BLaER1 treated with 17β-estradiol and CSF1 and Interleukin-3, amounts not matched to agents 10 nM and 100 nM (cell line): ENCODE results near the gene PFKP.
"Not testable (repeated sequence)": the region's sequence is repeated elsewhere in the genome, so short reads cannot be mapped to it uniquely, and the experiment has no call there.

Source experiments
- H3K27ac ChIP-seq, 11 experiments: shearing (Covaris generic); formaldehyde crosslinking; 2 replicates each; pipeline ENCODE4 v1.8.1; 2022
- H3K27me3 ChIP-seq, 11 experiments: shearing (Covaris generic); formaldehyde crosslinking; 2 replicates each; pipeline ENCODE4 v1.8.1; 2022
- H3K36me3 ChIP-seq, 11 experiments: shearing (Covaris generic); formaldehyde crosslinking; 2 replicates each; pipeline ENCODE4 v1.8.1; 2022
- H3K4me1 ChIP-seq, 10 experiments: shearing (Covaris generic); formaldehyde crosslinking; 2 replicates each; pipeline ENCODE4 v1.8.1; 2022
- H3K4me2 ChIP-seq, 11 experiments: shearing (Covaris generic); formaldehyde crosslinking; 2 replicates each; pipeline ENCODE4 v1.8.1; 2022
- H3K4me3 ChIP-seq, 10 experiments: shearing (Covaris generic); formaldehyde crosslinking; 2 replicates each; pipeline ENCODE4 v1.8.1; 2022
- H3K9ac ChIP-seq, 11 experiments: shearing (Covaris generic); formaldehyde crosslinking; 2 replicates each; pipeline ENCODE4 v1.8.1; 2022
- H3K9me3 ChIP-seq, 11 experiments: shearing (Covaris generic); formaldehyde crosslinking; replicated peaks in 1 of 11; 2 replicates each; pipeline ENCODE4 v1.8.1; 2022
- H4K20me1 ChIP-seq, 11 experiments: shearing (Covaris generic); formaldehyde crosslinking; 2 replicates each; pipeline ENCODE4 v1.8.1; 2022
- Cebpa-rat ChIP-seq, 11 experiments: shearing (Covaris generic); IDR thresholded peaks; 2 replicates each; pipeline ENCODE4 v1.8.1; 2022

PFKP gene

GRCh38 chr10:3100093-3100792 lies 32.9 kb downstream of the PFKP start:
- peaks cover 64 to 93% (median 84%) of the 10 kb centered on the region in 11 experiments for H3K36me3 ChIP-seq
- H3K9ac ChIP-seq: no peak overlapping the region
- H3K27me3 ChIP-seq: no peaks in the 10 kb centered on the region
- no peaks in the 10 kb centered on the region for H3K9me3 ChIP-seq
- peak overlapping the region in 2 of 11 experiments; percentile 51 to 69; a peak in 3 of 22 replicates for H3K4me2 ChIP-seq
- no peak overlapping the region for H3K4me3 ChIP-seq
- H4K20me1 ChIP-seq: peaks cover 7 to 87% (median 64%) of the 10 kb centered on the region in 11 experiments; a peak in 19 of 22 replicates
- peaks cover 13 to 50% (median 43%) of the 10 kb centered on the region in 10 experiments for H3K4me1 ChIP-seq
- H3K27ac ChIP-seq: peak overlapping the region in 8 of 11 experiments; percentile 49 to 97 (median 76); a peak in 12 of 22 replicates
- TF ChIP-seq Cebpa-rat (IDR thresholded peaks at IDR 0.05): no peak

- H4K20me1 ChIP-seq: peaks cover 4 to 92% (median 60%) of the 10 kb centered on the region in 11 experiments; a peak in 19 of 22 replicates
- peak overlapping the region in 3 of 11 experiments; percentile 8 to 40 (median 23); a peak in 4 of 22 replicates for H3K27ac ChIP-seq
- peaks cover 72 to 98% (median 92%) of the 10 kb centered on the region in 11 experiments for H3K36me3 ChIP-seq
These were observed 33.7 kb downstream of the PFKP start for GRCh38 chr10:3100856-3101640.

GRCh38 chr10:3102720-3103427 lies 35.5 kb downstream of the PFKP start:
- Histone ChIP-seq H3K4me2 (no peak overlapping the region), H3K27me3 (no peaks in the 10 kb centered on the region), H3K9me3 (no peaks in the 10 kb centered on the region), H3K9ac (no peak overlapping the region; a peak in 1 of 22 replicates), H3K27ac (peak overlapping the region in 1 of 11 experiments; percentile 0; a peak in 2 of 22 replicates), H3K4me3 (no peak overlapping the region), H3K4me1 (peaks cover 0 to 24% (median 18%) of the 10 kb centered on the region in 10 experiments; a peak in 16 of 20 replicates), H3K36me3 (peaks cover 81 to 94% (median 89%) of the 10 kb centered on the region in 11 experiments), H4K20me1 (peaks cover 0 to 84% (median 53%) of the 10 kb centered on the region in 11 experiments; a peak in 18 of 22 replicates)
- no peak for TF ChIP-seq Cebpa-rat (IDR thresholded peaks at IDR 0.05)

More at GRCh38 chr10:3100856-3101640, 33.7 kb downstream of the PFKP start:
- Histone ChIP-seq H3K9ac (0 out of 22 replicates have a peak overlapping the region, but pooled peaks of 1 of the 11 experiments have one; percentile 26), H3K4me3 (no peak overlapping the region), H3K9me3 (no peaks in the 10 kb centered on the region), H3K27me3 (no peaks in the 10 kb centered on the region), H3K4me1 (peaks cover 5 to 42% (median 36%) of the 10 kb centered on the region in 10 experiments), H3K4me2 (no peak overlapping the region)
- TF ChIP-seq Cebpa-rat (IDR thresholded peaks at IDR 0.05): no peak

- H3K27ac ChIP-seq: no peak overlapping the region; a peak in 2 of 22 replicates
- no peak overlapping the region for H3K4me3 ChIP-seq
- H3K27me3 ChIP-seq: no peaks in the 10 kb centered on the region
- H3K9me3 ChIP-seq: no peaks in the 10 kb centered on the region
- peaks cover 0 to 16% (median 10%) of the 10 kb centered on the region in 10 experiments; a peak in 16 of 20 replicates for H3K4me1 ChIP-seq
- H4K20me1 ChIP-seq: peaks cover 0 to 82% (median 50%) of the 10 kb centered on the region in 11 experiments; a peak in 18 of 22 replicates
- no peak for TF ChIP-seq Cebpa-rat (IDR thresholded peaks at IDR 0.05)
- H3K9ac ChIP-seq: no peak overlapping the region; a peak in 1 of 22 replicates
- H3K4me2 ChIP-seq: no peak overlapping the region
- peaks cover 88 to 94% (median 90%) of the 10 kb centered on the region in 11 experiments for H3K36me3 ChIP-seq
These were observed 36.3 kb downstream of the PFKP start for GRCh38 chr10:3103646-3104045.

DNA sequence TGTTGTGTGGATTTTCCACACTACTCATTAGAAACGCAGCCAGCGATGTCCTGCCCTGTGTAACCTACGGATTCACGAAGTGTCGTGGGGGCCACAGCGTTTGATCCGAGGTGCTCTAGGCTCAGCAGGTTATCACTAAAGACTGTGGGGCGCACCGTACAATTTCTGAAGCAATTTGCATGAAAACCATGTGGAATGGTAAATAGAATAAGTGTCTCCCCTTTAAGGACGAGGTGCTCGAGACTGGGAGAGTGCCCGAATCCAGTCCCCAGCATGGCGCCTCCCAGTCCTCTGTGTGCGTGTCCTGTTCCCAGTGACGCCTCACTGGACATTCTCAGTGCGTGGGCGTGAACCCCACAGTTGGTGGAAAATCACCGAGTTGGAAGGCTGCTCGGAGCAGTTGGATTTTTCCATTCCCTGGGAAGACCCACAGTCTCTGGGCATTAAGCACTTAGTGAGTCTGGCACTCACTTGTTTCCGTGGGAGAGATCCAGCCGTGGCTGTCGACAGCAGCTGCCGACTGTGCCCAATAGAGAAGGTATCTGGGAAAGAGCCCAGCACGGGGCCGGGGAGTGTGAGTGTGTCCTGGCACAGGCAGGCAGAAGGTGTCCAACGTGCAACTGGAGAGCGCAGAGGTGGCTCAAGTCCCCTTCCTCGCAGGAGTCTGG lies 37.0 kb downstream of the PFKP start:
- peaks cover 0 to 82% (median 51%) of the 10 kb centered on the region in 11 experiments; a peak in 19 of 22 replicates for H4K20me1 ChIP-seq
- H3K4me3 ChIP-seq: no peak overlapping the region
- no peak for TF ChIP-seq Cebpa-rat (IDR thresholded peaks at IDR 0.05)
- peaks cover 88 to 94% (median 90%) of the 10 kb centered on the region in 11 experiments for H3K36me3 ChIP-seq
- H3K27me3 ChIP-seq: no peaks in the 10 kb centered on the region
- no peaks in the 10 kb centered on the region for H3K9me3 ChIP-seq
- no peak overlapping the region for H3K27ac ChIP-seq
- peaks cover 0 to 10% (median 4%) of the 10 kb centered on the region in 10 experiments; a peak in 16 of 20 replicates for H3K4me1 ChIP-seq
- H3K4me2 ChIP-seq: no peak overlapping the region
- H3K9ac ChIP-seq: no peak overlapping the region

GRCh38 chr10:3105166-3105565 lies 37.8 kb downstream of the PFKP start:
- H4K20me1 ChIP-seq: peaks cover 0 to 82% (median 57%) of the 10 kb centered on the region in 11 experiments; a peak in 19 of 22 replicates
- peaks cover 87 to 94% (median 89%) of the 10 kb centered on the region in 11 experiments for H3K36me3 ChIP-seq
- no peaks in the 10 kb centered on the region for H3K27me3 ChIP-seq
- H3K4me1 ChIP-seq: peaks cover 0 to 11% (median 2%) of the 10 kb centered on the region in 10 experiments; a peak in 7 of 20 replicates
- H3K4me2 ChIP-seq: no peak overlapping the region
- TF ChIP-seq Cebpa-rat (IDR thresholded peaks at IDR 0.05): no peak
- no peak overlapping the region for H3K9ac ChIP-seq
- no peak overlapping the region for H3K4me3 ChIP-seq
- no peaks in the 10 kb centered on the region for H3K9me3 ChIP-seq
- no peak overlapping the region for H3K27ac ChIP-seq

- H3K27ac ChIP-seq: no peak overlapping the region
- peaks cover 0 to 16% (median 9%) of the 10 kb centered on the region in 10 experiments; a peak in 15 of 20 replicates for H3K4me1 ChIP-seq
- H3K4me2 ChIP-seq: no peak overlapping the region
- H3K27me3 ChIP-seq: no peaks in the 10 kb centered on the region
- H4K20me1 ChIP-seq: peaks cover 0 to 81% (median 61%) of the 10 kb centered on the region in 11 experiments; a peak in 20 of 22 replicates
- TF ChIP-seq Cebpa-rat (IDR thresholded peaks at IDR 0.05): no peak
- peaks cover 86 to 94% (median 89%) of the 10 kb centered on the region in 11 experiments for H3K36me3 ChIP-seq
- H3K4me3 ChIP-seq: no peak overlapping the region
- no peaks in the 10 kb centered on the region for H3K9me3 ChIP-seq
- no peak overlapping the region for H3K9ac ChIP-seq
These were observed 38.6 kb downstream of the PFKP start for GRCh38 chr10:3105905-3106304.

DNA sequence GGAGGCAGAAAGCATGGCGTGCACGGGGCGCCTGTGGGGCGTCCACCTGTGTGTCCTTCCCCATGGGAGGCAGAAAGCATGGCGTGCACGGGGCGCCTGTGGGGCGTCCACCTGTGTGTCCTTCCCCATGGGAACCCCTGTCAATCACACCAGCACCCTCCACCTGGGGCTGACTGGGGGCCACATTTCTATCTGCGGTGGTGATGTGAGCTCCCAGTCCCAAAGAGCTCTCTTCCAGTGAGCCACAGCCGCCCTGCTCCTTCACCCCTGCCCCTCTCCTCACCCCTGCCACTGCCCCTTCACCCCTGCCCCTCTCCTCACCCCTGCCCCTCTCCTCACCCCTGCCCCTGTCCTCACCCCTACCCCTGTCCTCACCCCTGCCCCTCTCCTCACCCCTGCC lies 39.0 kb downstream of the PFKP start:
- H3K4me2 ChIP-seq, H3K27me3 ChIP-seq, H3K27ac ChIP-seq, H3K9ac ChIP-seq, H3K4me3 ChIP-seq, H3K9me3 ChIP-seq: not testable (repeated sequence)
- H4K20me1 ChIP-seq: peaks cover 0 to 81% (median 61%) of the 10 kb centered on the region in 11 experiments; a peak in 20 of 22 replicates
- H3K36me3 ChIP-seq: peaks cover 86 to 94% (median 89%) of the 10 kb centered on the region in 11 experiments
- H3K4me1 ChIP-seq: peaks cover 0 to 21% (median 13%) of the 10 kb centered on the region in 10 experiments; a peak in 15 of 20 replicates
